ENCODE data around the gene SEC24D. TPM values are rescaled to one million over a fixed set of nuclear protein-coding genes. Genes with fewer than 3 reads are reported as not detected.

Gene SEC24D
- total RNA-seq, 1 donor from 2014 or later: 10.2 TPM

DNA sequence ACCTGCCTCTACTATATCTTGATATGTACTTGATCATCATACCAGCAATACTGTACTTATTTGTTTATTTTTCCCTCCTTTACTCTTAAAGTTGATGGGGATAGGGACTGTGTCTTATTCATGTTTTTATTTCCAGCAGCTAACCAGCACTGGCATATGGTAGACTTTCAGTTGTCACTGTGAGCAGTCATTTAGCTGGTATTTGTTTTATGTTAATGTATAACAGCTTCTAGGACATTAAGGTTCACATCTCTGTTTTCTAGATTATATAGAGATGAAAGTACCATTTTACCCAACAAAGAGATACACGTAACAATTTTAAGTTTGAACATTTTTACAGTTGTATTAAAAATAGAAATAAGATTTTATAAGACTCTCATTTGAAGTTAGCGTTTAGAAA, 132.8 kb downstream of the SEC24D start:
- intact Hi-C loops (cut with DNase I): no loop called here
- DNase-seq (no peak), ATAC-seq (ENCODE audit: poor library complexity) (no peak)

DNA sequence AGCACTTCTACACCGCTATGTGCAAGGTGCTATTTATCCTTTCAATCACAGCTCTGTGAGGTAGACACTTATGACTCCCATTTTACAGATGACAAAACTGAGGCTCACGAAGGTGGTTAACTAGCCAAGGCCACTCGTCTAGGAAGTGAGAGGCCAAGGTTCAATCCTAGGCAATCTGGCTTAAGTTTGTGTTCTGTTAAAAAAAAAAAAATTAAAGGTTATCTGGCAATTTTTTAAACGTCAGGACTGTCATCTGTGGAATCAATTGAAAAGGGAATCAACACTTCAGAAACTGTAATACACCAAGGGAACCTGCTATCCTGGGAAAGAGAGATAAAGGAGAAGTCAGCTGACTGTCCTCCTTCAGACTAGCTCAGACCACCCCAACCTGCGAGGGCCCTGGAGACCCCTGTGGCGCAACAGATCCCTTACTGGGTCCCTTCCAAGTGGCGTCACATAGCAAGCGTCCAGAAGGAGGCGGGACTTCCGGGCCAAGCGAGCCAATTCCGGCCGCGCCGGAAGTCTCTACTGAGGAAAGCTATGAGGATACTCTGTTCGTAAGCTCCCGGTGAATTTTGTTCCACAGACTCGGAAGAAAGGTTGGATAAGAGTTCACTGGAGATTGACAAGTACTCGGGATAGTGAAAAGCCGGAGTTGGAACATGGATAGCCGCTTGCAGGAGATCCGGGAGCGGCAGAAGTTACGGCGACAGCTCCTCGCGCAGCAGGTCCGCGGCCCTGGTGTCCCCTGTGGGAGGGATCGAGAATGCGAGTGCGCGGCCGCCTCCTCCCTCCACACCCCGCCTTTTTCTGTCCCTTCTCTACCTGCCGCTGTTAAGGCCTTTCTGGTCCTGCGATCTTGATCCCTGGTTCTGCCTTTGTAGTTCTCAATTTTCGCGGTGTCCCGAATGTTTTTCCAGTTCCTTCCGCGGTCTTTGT, 150.8 kb downstream of the SEC24D start, which contains the start of gene METTL14:
TSS of gene METTL14 (plus strand) at position 520 of the 939 bp plus-strand sequence. CDS start at position 663, 143 bp downstream.
- DNase-seq: peak; percentile 96
- peak; percentile 98 for ATAC-seq (ENCODE audit: poor library complexity)
- intact Hi-C loops (cut with DNase I): no loop called here

DNA sequence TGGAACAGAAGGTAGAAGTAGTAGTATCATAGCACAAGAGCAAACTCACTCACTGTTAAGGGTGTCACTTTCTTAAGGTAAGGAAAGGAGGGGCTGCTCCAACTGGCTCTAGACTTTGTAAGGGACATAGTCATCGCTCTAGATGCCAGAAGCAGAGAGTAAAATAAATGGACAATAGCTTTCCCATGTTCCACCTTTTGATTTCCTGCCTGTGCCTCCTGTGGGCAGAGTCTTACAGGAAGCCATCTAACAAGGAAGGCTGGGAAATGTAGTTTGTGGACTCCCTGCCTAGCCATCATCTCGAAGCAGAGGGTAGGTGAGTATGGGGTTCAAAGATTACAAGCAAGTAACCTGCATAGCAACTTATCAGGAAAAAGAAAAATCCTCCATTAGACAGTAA, 152.4 kb downstream of the SEC24D start:
- intact Hi-C loops (cut with DNase I): no loop called here
- no peak for ATAC-seq (ENCODE audit: poor library complexity)

DNA sequence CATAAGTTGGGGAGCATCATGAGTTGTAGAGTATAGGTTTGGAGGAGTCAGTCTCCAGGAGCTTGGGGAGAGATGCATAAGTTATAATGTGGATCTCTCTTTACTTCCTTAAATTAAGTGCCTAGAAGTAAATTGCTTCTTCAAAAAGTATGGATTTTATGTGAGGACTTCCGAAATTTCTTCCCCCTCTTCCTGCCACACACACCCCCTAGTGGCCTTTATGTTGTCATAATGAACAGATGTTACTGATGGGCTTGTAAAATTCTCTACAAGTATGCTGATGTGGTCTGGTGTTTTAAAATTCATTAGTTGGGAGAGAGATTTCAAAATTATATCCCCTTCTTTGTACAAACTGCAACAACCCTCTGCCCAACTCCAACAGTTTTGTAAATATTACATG, 153.0 kb downstream of the SEC24D start:
- DNase-seq (no peak), ATAC-seq (ENCODE audit: poor library complexity) (no peak)
- intact Hi-C loops (cut with DNase I): no loop called here

More for the DNA sequence above, 152.4 kb downstream of the SEC24D start:
- DNase-seq: no peak

DNA sequence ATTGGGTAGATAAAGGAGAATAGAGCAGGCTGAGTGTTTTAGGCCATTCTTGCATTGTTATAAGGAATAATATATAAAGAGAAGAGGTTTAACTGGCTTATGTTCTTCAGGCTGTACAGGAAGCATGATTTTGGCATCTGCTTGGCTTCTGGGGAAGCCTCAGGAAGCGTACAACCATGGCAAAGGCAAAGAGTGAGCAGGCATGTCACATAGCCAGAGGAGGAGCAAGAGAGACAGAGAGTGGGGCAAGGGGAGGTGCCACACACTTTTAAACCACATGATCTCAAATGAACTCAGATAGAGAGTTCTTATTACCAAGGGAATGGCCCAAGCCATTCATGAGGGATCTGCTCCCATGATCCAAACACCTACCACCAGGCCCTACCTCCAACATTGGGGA, 155.1 kb downstream of the SEC24D start:
- intact Hi-C loops (cut with DNase I): no loop called here
- no peak for DNase-seq
- no peak for ATAC-seq (ENCODE audit: poor library complexity)

DNA sequence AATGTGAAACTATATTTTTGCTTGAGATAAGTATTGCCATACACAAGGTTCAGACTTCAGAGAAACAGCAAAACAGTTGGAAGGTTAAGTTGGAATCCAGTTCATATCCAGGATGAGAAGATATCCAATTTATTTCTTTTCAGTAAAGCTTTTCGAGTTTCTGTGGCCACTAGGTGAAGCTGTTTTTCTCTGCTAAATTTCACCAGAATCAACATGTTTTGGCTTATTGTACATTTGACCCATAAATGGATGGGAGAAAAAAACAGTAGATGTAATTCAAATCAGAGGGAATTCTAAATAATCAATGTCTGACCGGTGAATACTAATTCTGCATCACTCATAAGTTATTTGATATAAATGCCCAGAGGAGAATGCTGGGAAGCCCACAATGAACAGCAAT, 159.8 kb downstream of the SEC24D start:
- intact Hi-C loops (cut with DNase I): no loop called here
- ATAC-seq (ENCODE audit: poor library complexity) (no peak), DNase-seq (no peak)

Other genes with a start within 250 kb of the SEC24D start
- 24.8 TPM for gene METTL14, start 150.7 kb downstream of the SEC24D start, total RNA-seq
- gene SYNPO2, start 52.7 kb upstream of the SEC24D start, total RNA-seq: 196 TPM

Data from Right ventricle myocardium superior (tissue), 1 donor.